Mucosa of rectum (tissue), 2 donors: Measurements from ENCODE around the gene GRK5.

ENCODE experiments used
- H3K27ac ChIP-seq, 2 donors: one replicate each; pipeline ENCODE4 v1.7.0; 2013; ENCODE audit warnings: inconsistent platforms in 2 of 2, low read depth in 2 of 2, low read length in 2 of 2
- H3K27me3 ChIP-seq, 2 donors: one replicate each; pipeline ENCODE4 v1.7.0; 2013; ENCODE audit warnings: low read length in 2 of 2; ENCODE audit not compliant: control insufficient read depth in 2 of 2, insufficient read depth in 2 of 2
- H3K36me3 ChIP-seq, 2 donors: one replicate each; pipeline ENCODE4 v1.7.0; 2013; ENCODE audit warnings: low read length in 2 of 2; ENCODE audit not compliant: control insufficient read depth in 2 of 2, insufficient read depth in 2 of 2
- H3K4me1 ChIP-seq, 2 donors: one replicate each; pipeline ENCODE4 v1.7.0; 2013; ENCODE audit warnings: low read length in 2 of 2, mild to moderate bottlenecking in 1 of 2; ENCODE audit not compliant: control insufficient read depth in 2 of 2, insufficient read depth in 2 of 2
- H3K4me3 ChIP-seq, 2 donors: one replicate each; pipeline ENCODE4 v1.7.0; 2013; ENCODE audit warnings: low read length in 2 of 2
- H3K9ac ChIP-seq, 2 donors: one replicate each; pipeline ENCODE4 v1.7.0; 2013; ENCODE audit warnings: low read length in 2 of 2, low read depth in 1 of 2, mild to moderate bottlenecking in 1 of 2
- H3K9me3 ChIP-seq, 2 donors: one replicate each; pipeline ENCODE4 v1.7.0; 2013; ENCODE audit warnings: low read length in 2 of 2; ENCODE audit not compliant: control insufficient read depth in 2 of 2
- donor health status: healthy.
- donor health status: Normal muscosa, but diverticular disease.

Gene GRK5

DNA sequence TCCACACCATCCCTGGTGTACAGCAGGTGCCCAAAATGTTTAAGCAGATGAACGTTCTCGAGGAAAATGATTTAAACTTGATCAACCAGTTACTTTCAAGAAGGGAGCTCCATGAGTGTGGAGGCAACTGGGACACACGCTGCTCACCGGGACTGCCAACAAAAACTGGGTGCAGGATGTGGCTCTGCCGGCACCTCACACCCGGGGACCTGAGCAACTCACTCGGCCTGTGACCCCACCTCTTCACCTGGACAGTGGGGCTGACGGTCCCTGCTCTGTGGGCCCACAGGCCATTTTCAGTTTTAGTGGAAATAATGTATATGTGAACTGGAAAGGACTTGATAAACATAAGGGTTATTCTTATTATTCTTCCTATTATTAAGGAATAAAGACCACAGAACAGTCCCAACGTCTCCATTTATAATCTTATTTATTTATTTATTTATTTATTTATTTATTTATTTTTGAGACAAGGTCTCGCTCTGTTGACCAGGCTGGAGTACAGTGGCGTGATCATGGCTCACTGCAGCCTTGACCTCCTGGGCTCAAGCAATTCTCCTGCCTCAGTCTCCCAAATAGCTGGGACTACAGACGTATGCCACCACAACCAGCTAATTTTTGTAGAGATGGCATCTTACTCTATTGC lies 274.5 kb downstream of the GRK5 start:
- Histone ChIP-seq H3K4me1 (peaks cover 0 to 13% of the 10 kb centered on the region in 2 donors), H3K36me3 (no peaks in the 10 kb centered on the region), H3K9me3 (no peaks in the 10 kb centered on the region), H3K27ac (no peak overlapping the region), H3K4me3 (no peak overlapping the region), H3K9ac (no peak overlapping the region), H3K27me3 (no peaks in the 10 kb centered on the region)

DNA sequence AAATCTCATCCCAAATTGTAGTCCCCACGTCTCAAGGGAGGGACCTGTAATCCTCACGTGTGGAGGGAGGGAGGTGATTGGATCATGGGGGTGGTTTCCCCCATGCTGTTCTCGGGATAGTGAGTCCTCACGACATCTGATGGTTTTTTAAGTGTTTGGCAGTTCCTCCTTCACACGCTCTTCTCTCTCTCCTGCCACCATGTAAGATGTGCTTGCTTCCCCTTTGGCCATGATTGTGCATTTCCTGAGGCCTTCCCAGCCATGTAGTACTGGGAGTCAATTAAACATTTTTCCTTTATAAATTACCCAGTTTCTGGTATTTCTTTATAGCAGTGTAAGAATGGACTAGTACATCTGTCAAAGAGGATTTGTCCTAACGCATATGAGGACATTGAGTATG lies 275.6 kb downstream of the GRK5 start:
- Histone ChIP-seq H3K9me3 (no peaks in the 10 kb centered on the region), H3K27ac (no peak overlapping the region), H3K27me3 (no peaks in the 10 kb centered on the region), H3K36me3 (no peaks in the 10 kb centered on the region), H3K9ac (no peak overlapping the region), H3K4me3 (no peak overlapping the region), H3K4me1 (peaks cover 0 to 9% of the 10 kb centered on the region in 2 donors)

DNA sequence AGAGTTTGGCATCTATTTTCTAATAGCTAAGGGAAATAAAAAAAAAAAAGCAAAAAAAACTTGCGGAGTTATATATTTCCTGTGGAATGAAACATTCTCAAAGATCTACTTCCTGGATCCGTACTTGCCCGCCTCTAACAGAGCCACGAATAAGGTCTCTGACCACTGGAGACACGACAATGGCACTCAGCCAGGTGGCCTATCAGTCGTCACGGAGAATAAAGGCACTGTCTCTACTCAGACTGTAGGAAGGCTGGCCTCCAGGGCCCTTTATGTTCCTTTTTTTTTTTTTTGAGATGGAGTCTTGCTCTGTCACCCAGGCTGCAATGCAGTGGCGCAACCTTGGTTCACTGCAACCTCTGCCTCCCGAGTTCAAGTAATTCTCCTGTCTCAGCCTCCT lies 276.5 kb downstream of the GRK5 start:
- H3K4me1 ChIP-seq: peaks cover 0 to 3% of the 10 kb centered on the region in 2 donors
- no peaks in the 10 kb centered on the region for H3K9me3 ChIP-seq
- no peak overlapping the region for H3K27ac ChIP-seq
- no peak overlapping the region for H3K9ac ChIP-seq
- H3K4me3 ChIP-seq: no peak overlapping the region
- H3K27me3 ChIP-seq: no peaks in the 10 kb centered on the region
- H3K36me3 ChIP-seq: no peaks in the 10 kb centered on the region

DNA sequence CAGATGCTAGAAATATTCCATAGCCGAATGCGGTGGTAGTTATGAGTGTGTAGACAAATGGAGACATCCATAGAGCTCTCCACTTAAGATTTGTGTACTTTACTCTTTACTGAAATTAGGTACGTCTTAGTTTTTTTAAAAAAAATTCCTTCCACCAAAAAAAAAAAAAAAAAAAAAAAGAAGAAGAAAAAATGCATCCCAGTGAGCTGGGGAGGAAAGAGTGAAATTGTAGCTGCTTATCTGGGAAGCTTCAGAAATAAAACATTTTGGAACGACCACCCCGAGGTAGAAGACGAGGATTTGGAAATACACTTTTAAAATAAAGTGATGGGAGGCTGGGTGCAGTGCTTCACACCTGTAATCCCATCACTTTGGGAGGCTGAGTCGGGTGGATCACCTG lies 281.3 kb downstream of the GRK5 start:
- H3K4me3 ChIP-seq: no peak overlapping the region
- no peak overlapping the region for H3K27ac ChIP-seq
- no peaks in the 10 kb centered on the region for H3K36me3 ChIP-seq

DNA sequence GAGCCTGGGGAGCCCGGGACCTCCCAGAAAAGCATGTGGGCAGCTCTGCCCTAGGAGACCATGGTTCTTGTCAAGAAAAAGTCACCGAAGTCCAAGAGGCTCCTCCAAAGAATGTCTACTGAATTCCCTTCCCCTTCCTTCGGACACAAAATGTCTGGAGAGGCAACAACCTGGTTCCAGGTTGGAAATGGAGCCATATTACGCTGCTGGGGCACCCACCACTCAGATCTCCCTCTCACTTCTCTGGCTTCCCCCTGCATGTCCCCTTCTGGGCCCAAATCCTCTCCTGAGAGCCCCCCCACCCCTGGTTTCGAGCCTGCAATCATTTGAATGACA lies 282.6 kb downstream of the GRK5 start:
- Histone ChIP-seq H3K36me3 (no peaks in the 10 kb centered on the region), H3K4me3 (peak overlapping the region; percentile 4 to 65), H3K4me1 (peaks cover 4 to 8% of the 10 kb centered on the region in 2 donors), H3K27me3 (no peaks in the 10 kb centered on the region), H3K27ac (peak overlapping the region in 1 of 2 donors; percentile 9), H3K9me3 (no peaks in the 10 kb centered on the region), H3K9ac (no peak overlapping the region)

More for the DNA sequence above, 281.3 kb downstream of the GRK5 start:
- Histone ChIP-seq H3K9me3 (no peaks in the 10 kb centered on the region), H3K27me3 (no peaks in the 10 kb centered on the region), H3K4me1 (peaks cover 0 to 8% of the 10 kb centered on the region in 2 donors), H3K9ac (no peak overlapping the region)

DNA sequence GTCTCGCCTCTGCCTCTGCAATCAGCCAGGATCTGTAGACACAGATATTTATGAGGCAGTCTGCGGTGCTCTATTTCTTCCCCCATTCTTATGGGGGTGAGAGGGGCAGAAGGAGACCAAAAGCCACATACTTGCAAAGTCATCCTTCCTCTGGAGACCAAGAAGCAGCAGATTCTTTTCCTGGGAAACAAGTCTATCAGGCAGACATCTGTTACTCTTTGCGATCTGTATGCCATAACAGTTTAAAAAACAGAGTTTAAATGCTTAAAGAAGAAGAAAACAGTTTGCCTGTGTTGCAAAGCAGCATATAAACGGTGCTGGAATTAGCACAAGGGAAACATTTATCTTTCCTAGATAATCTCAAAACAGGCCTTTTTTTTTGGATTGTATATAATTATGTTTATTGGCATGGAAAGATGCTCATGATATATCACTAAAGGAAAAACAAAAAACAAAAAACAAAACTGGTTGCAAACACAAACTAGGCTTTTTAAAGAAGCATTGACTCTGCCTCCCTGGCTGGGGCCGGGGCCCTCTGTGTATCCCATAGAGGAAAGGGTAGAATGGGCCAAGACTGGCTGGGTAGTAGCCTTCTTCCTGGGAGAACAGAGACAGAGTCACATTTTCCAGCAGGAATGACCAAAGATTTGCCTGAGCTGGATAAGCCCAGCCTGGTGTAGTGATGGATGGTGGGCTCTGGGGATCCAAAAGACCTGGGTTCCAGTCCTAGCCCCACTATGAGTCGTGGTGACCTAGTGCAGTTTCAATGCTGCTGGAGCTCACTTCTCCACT lies 284.8 kb downstream of the GRK5 start:
- no peaks in the 10 kb centered on the region for H3K9me3 ChIP-seq
- H3K36me3 ChIP-seq: no peaks in the 10 kb centered on the region
- no peak overlapping the region for H3K4me3 ChIP-seq
- H3K27me3 ChIP-seq: no peaks in the 10 kb centered on the region
- H3K9ac ChIP-seq: no peak overlapping the region
- no peak overlapping the region for H3K27ac ChIP-seq
- H3K4me1 ChIP-seq: peaks cover 5 to 6% of the 10 kb centered on the region in 2 donors

DNA sequence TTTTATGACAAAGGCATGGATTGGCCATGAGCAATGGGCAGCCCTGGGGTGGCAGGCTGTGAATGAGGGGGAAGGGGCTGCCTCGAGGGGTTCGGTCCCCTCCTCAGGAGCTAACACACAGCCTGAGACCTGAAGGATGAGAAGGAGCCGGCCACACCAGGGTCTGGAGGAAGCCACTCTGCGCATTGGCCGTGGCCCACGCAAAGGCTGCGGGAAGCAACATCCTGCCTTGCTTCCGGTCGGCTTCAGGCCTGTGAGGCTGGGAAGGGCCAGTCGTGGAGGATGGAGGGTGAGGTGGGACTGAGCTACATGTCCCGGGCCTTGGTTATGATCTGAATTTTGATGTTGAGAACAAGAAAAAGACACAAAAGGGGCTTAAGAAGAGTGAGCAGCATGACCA lies 285.8 kb downstream of the GRK5 start:
- Histone ChIP-seq H3K27ac (peak overlapping the region in 1 of 2 donors; percentile 56), H3K4me3 (no peak overlapping the region), H3K27me3 (no peaks in the 10 kb centered on the region), H3K9me3 (no peaks in the 10 kb centered on the region), H3K9ac (no peak overlapping the region), H3K36me3 (no peaks in the 10 kb centered on the region), H3K4me1 (peaks cover 5 to 6% of the 10 kb centered on the region in 2 donors)

DNA sequence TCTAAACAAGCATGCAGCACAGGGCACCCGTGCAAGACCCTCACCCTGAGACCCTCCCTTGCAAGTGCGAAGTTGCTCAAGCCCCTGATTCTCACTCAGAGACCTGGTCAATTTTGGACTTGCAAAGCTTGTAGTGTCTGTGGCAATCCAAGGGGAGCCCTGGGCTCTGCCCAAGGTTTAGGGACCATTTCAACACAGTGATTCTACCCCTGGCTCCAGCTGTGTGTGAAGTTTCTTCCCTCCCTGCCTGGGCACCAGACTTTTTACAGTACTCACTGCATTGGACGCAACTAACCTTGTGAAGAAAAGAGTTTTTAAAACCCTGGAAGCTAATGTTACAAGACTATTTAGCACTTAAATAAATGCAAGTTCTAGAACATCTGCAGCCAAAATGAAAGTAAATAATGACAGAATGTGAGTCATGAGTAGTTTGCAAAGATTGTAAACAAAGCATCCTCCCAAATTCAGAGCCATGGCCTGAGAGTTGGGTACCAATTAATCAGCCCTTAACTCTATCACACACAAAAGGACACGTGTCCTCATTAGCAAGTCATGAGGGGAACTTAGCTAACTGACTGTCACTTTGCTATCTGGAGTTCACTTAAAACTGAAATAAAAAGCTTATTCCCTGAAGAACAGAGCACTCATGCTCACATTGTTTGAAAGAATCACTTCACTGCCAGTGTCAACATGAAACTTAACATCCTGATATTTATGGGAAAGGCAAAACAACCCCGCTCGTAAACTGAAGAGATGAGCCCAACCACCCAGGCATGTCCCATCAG lies 287.1 kb downstream of the GRK5 start:
- H3K27me3 ChIP-seq: no peaks in the 10 kb centered on the region
- H3K27ac ChIP-seq: peak overlapping the region; percentile 33 to 54
- no peak overlapping the region for H3K4me3 ChIP-seq
- peaks cover 5 to 12% of the 10 kb centered on the region in 2 donors for H3K4me1 ChIP-seq
- H3K36me3 ChIP-seq: no peaks in the 10 kb centered on the region
- H3K9me3 ChIP-seq: no peaks in the 10 kb centered on the region
- no peak overlapping the region for H3K9ac ChIP-seq

DNA sequence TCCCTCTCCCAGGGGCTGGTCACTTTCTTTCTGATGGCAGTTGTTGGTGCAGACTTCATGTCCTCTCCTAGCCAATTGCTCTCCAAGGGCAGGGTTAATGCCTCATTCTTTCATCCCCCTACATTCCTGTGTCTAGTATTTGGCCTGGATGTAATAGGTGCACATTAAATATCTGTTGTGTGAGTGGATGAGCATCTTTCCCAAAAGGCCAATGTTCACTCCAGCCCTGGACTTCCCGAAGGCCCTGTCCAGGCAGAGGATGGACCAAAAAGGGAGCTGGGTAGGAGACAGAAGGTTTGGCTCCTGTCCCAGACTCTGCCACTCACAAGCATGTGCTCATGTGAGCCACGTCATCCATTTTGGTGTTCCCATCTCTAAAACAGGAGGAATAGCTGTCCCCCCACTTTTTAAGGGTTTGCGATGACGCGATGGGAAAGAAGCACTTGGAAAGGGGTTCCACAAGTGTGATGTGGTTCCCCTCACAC lies 287.7 kb downstream of the GRK5 start:
- H3K9ac ChIP-seq: no peak overlapping the region
- no peaks in the 10 kb centered on the region for H3K27me3 ChIP-seq
- peaks cover under 1 to 15% of the 10 kb centered on the region in 2 donors for H3K4me1 ChIP-seq
- H3K27ac ChIP-seq: peak overlapping the region; percentile 17 to 49
- no peak overlapping the region for H3K4me3 ChIP-seq
- no peaks in the 10 kb centered on the region for H3K36me3 ChIP-seq
- no peaks in the 10 kb centered on the region for H3K9me3 ChIP-seq

DNA sequence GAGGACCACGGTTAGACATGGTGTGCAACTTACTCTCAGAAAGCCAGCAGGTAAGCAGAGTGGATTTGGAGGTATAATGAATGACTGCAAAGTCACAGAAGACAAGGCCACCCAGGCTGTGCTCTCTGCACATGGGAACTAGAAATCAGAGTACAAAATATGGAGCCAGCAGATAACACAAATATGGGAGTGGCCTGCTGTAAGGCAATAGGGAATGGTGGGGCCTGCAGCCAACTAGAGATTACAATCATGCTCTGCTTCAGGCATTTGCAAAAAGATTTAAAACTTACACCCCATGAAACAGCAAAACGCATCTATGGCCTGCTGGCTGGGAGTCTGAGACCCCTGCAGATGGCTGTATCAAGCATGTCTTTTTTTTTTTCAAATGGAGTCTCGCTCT lies 288.2 kb downstream of the GRK5 start:
- Histone ChIP-seq H3K27me3 (no peaks in the 10 kb centered on the region), H3K36me3 (no peaks in the 10 kb centered on the region), H3K4me1 (peaks cover under 1 to 15% of the 10 kb centered on the region in 2 donors), H3K9ac (no peak overlapping the region), H3K4me3 (no peak overlapping the region), H3K27ac (peak overlapping the region; percentile 17 to 49), H3K9me3 (no peaks in the 10 kb centered on the region)
